ENCODE results near the gene DERA.
A peak's percentile ranks its signal among the peaks of the same experiment; 100 is the strongest.
"Not testable (repeated sequence)": the region's sequence is repeated elsewhere in the genome, so short reads cannot be mapped to it uniquely, and the experiment has no call there.

The DERA gene

DNA sequence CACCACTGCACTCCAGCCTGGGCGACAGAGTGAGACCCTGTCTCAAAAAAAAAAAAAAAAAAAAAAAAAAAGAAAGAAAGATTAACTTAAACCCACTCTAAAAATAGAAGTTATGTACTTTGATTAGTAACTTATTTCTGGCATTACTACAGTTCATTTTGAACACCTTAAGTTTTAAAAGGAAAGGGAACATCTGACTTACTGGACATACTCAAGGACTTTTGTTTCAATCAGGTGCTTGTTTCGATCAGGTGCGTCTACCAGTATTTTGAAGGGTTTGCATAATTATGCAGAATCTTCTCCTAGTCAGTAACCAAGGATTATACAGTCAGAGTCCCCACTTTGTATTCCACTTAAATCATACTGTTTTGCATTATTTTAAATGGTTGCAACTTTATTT is 105.6 kb downstream of the DERA start:
- DNase-seq, result no peak

DNA sequence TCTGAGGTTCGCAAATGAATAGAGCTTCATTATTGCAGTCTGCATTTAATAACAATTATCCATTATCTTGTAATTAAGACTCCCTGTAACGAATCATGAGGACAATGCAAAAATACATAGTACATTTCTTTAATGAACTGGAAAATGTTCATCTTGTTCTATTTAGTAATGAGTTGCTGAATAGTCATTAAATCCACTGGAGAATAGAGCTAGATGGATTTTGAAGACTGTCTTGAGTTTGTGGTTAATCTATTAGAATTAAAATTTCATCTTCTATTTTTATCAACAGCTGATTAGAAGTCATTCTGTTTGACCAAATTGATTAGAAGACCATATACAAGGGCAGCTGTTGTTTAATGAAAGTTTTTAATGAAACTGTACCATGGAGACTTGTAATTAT is 107.2 kb downstream of the DERA start:
- no peak for DNase-seq

DNA sequence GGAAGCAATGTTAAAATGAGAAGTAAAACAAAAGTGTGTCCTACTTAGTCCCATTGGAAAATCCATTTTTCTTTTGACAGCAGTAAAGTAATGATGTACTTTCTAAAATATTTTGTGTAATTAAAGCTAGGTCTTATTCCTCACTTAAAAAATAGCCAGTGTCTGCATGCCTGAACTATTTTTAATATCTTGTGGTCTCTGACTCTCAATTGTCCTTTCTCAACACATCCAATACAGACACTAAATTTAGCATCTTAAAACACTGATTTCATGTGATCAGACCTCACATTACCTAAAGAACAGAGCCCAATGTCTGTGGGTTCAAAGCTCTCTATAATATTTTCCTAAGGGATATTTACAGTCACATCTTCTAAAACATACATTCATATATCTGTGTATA is 108.0 kb downstream of the DERA start:
- no peak for DNase-seq

DNA sequence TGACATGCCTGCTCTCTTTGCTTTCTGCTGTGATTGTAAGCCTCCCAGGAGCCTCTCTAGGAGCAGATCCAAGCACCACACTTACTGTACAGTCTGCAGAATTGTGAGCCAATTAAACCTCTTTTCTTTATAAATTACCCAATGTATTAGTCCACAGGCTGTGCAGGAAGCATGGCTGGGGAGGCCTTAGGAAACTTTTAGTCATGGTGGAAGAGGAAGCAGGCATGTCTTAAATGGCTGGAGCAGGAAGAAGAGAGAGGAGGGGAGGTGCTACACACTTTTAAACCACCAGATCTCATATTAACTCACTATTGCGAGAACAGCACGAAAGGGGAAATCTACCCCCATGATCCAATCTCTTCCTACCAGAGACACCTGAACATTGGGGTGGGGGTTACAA is 108.9 kb downstream of the DERA start:
- DNase-seq, result no peak

DNA sequence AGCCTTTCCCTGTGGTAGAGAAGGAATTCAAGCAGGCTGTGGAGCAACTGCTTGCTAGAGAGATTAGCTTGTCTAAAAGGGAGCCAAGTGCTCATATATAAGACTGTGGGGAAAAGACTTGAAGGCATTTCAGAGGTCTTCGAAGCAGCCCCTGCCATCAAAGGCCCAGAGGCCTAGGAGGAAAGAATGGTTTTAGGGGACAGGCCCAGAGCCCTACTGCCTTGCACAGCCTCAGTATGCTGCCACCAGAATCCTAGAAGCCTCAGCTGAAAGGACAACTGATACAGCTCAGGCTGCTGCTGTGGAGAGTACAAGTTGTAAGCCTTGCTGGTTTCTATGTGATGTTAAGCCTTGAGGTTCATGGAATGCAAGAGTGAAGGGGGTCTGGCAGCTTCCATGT is 109.9 kb downstream of the DERA start:
- no peak for DNase-seq

DNA sequence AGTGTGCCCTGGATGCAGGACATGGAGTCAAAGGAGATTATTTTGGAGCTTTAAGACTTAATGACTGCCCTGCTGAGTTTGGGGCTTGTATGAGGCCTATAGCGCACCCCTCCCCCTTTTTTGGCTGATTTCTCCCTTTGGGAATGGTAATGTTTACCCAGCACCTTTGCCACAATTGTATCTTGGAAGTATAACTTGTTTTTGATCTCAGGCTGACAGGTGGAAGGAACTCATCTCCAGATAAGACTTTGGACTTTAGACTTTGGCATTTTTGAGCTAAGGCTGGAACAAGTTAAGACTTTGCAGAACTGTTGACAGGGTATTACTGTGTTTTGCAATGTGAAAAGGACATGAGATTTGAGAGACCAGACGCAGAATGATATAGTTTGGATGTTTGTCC is 110.5 kb downstream of the DERA start:
- DNase-seq, result no peak

DNA sequence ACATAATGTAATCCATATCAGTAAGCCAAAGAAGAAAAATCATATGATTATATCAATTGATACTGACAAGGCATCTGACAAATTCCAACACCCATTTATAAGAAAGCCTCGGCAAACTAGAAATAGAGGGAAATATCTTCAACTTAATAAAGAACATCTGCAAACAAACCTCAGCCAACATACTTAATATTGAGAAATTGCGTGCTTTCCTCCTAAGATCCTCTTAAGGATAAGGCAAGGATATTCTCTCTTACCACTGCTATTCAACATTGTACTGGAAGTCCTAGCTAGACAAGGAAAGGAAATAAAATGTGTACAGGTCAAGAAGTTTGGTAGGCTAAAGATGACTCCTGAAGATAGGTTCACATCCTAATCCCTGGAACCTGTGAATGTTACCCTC is 115.9 kb downstream of the DERA start:
- no peak for DNase-seq

DNA sequence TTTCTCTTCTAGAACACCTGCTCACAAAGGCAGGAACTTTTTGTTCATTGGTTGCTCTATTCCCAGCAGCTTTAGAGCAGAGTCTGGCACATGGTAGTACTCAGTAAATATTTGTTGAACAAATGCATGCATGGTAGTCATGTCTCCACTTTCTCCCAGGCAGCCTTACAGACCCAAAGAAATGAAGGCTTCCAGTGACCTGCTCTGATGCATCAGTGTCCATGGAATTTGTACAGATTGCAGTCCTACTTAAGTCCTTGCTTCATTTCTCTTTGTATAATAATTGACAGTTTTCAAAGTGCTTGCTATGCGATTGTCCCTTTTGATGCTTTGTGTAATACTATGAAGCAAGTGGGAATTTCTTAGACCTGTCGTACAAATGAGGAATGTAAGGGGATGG is 119.6 kb downstream of the DERA start:
- DNase-seq, result no peak

DNA sequence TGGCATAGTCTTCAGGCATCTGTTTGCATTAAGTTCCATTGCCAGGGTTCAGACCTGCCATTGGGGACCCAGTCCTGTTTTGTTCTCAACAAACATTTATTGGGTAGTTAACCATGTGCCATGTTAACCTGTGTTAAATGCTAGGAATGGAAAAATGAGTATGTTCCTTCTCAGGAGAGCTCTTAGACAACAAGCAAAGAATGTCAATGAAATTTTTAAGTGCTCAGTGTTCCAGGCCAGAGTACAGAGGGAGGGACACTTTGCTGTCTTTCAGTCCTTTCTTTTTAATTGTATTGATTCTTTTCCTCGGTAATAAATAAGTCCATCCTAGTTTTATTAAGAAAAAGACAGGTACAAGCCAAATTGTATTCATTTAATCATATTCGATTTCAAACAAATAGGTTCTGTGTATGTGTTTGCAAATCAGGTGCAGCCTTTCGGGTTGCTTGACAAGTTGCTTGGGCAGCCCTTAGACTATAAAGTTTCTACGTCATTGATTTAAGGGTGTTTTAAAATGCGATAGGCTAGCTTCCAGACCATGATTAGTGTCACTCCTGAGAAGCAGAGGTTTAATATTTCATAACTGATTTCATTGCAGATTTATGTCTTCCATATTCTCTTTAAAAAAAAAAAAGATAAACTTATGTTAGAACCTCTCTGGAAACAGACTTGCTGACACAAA is 123.1 kb downstream of the DERA start:
- peak; percentile 37 for DNase-seq

DNA sequence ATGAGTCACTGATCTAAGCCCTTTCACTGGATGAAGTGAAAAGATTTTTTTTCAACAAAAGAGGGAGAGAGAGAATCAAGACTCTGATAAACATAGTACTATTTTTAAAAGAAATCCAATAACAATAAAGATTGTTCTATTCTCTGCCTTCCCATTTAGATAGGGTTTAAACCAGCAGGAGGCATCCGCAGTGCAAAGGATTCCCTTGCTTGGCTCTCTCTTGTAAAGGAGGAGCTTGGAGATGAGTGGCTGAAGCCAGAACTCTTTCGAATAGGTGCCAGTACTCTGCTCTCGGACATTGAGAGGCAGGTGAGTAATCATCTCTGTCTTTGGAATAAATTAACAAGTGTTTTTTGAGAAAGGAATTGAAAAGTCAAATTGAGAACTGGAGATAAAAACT is 124.9 kb downstream of the DERA start:
- no peak for DNase-seq

DNA sequence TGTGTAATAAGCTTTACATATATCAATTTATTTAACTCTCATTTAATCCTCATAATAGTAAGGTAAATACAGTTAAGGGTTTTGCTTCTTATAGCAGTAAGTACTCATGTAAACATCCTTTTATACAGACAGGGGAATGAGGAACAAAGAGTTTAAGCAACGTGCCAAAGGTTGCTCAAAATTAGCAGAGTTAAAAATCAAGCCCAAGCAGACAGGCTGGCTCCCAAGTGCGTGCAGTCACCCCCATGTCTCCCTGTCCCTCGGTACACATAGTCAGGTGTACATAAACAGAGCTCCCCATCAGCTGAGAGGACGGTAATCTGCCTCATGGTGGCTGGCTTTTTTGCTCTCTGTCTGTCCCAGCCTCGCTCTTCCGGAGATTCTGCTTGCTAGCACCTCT is 126.4 kb downstream of the DERA start:
- no peak for DNase-seq

DNA sequence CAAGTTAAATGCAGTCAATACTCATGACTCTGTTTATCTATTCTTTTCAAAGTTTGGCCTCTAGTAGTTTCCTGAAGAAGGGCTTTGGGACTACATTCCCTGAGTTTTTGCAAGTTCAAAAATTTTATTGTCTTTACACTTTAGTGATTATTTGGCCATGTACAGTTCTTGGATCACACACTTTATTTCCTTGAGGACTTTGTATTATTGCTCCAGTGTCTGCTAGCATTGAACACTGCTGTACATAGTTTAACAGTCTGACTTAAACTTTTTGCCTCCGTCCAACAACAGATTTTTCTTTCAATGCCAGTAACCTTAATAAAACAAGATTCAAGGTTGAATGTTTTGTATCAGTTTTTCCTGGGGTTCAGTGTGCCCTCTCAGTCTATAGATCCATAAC is 132.3 kb downstream of the DERA start:
- DNase-seq, result no peak

DNA sequence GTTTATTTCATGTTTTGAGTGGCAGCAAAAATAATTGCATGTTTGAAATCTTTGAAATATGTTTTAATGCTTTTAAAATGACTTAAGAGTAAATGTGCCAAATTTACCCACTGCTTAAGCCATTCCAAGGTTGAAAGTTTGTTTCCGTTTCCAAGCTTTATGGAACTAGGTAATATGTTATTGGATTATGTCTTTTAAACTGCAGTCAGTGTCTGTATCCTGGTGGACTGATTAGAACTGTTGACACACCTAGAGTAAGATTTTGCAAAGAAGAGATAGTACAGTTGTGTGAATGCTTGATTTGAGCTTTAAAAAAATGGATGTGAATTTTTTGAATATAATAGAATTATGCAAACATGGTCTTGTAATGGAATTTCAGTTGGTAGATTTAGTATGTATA is 135.1 kb downstream of the DERA start:
- no peak for DNase-seq

DNA sequence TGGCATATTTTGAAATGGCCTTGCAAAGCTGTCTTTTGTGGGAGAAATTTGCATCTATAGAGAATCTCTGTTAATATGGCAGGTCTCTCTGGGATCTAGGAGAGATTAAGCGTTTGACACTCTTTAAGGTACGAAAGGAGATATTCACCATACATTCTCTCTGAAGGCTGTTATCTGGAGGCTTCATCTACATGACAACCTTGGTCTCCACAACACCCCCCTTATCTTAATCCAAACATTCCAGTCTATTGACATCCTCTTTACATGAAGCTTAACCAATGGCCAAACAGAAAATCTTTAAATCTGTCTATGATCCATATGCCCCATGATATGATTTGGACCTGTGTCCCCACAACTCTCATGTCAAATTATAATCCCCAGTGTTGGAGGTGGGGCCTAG is 137.4 kb downstream of the DERA start:
- DNase-seq, result no peak

DNA sequence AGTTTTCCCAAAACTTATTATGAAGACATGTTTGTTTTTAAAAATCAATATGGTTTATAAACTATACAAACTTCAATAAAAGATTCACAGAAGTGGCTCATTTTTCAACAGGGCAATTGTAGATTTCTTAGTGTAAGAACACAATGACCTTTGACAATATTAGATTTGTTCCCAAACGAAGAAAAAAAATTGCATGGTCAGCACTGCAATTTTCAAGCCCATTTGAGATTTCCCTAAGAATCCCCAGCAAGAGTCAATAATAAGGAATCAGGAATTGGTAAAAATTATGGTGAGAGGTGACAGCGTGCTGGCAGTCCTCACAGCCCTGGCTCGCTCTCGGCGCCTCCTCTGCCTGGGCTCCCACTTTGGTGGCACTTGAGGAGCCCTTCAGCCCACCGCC is 145.8 kb downstream of the DERA start:
- no peak for DNase-seq

DNA sequence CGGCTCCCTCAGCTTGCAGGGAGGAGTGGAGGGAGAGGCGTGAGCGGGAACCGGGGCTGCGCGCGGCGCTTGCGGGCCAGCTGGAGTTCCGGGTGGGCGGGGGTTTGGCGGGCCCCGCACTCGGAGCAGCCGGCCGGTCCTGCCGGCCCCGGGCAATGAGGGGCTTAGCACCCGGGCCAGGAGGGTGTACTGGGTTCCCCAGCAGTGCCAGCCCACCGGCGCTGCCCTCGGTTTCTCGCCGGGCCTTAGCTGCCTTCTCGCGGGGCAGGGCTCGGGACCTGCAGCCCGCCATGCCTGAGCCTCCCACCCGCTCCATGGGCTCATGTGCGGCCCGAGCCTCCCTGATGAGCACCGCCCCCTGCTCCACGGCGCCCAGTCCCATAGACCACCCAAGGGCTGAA is 146.2 kb downstream of the DERA start:
- not testable (repeated sequence) for DNase-seq

DNA sequence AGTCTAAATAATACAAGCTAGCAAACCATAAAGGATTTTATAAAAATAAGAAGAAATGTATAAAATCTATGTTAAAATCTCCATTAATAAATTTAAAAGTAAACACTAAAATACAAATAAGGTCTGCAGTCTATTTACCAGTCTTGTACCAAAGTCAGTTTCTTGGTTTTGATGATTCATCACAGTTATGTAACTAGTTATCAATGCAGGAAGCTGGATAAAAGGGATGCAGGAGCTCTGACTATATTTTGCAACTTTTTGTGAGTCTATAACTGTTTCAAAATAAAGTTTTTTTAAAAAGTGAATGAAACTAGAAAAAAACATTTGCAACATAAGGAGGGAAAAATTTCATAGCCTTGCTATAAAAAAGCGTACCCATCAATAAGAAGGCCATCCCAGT is 151.5 kb downstream of the DERA start:
- DNase-seq, result no peak

DNA sequence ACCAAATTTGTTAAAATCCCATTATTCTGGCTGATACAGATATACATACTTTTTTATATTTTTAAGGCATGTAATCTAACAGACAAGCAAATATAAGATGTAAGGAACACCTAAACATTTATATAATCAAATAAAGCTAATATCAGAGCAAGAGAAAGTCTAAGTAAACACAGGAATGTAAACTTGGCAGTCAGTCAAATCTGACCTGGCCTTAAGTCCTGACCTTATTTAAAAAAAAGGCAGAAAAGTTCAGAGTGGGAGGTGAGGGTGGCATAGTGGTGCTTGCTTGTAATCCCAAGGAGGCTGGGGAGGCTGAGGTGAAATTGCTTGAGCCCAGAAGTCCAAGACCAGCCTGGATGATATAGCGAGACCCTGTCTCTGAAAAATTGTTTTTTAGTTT is 152.6 kb downstream of the DERA start:
- DNase-seq, result no peak

DNA sequence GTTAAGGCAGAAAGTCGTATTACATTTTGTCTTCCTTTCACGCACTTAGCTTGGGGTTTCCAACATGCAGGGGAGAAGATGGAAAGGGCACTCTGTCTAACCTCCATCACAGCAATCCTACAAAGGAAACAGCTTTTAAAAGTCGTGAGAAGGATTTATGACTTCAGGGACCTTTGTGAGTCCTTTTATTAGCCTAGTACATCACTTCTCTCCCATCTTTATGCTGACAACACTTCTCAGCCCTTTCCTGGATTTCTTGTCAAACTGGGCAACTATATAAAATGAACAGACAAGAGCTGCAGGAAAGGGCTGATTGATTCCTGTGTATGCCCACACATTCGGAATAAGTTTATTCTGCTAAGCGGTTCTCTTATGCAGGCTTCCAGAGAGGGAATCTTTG is 159.0 kb downstream of the DERA start:
- DNase-seq, result no peak

DNA sequence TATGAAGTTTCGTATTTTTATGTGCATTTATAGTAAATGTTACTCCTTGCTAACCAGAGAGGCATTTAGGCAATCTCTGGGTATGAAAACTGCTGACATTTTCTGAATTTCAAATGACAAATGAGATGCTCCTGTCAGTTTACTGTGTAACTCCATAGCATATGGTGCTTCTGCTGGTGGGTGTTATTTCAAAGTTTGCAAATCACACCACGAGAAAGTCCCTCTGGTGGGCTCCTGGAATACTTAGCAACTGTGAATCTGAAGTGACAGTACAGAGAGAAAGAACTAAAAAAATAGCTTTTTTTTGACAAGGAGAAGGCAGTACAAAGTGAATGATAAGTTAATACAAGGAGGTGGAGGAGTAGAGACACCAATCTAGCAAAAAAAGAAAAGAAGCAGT is 161.5 kb downstream of the DERA start:
- DNase-seq, result no peak

DNA sequence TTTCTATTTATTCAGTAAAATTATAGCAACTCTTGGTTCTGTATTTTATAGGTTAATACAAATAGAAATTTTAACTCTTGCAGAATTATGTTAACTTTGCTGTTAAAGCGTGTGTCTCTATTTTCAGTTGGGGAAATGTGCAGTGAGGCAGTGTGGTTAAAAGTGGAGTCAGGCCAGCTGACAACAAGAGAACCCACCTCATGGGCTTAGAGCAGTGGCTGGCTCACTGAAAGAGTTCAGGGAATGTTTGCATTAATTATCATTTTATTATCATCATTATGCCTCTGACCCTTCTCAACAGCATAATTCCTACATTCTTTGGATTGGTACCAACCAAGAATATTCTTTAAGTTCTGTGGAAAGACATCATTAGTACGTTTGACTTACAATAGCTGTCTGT is 163.8 kb downstream of the DERA start:
- no peak for DNase-seq

DNA sequence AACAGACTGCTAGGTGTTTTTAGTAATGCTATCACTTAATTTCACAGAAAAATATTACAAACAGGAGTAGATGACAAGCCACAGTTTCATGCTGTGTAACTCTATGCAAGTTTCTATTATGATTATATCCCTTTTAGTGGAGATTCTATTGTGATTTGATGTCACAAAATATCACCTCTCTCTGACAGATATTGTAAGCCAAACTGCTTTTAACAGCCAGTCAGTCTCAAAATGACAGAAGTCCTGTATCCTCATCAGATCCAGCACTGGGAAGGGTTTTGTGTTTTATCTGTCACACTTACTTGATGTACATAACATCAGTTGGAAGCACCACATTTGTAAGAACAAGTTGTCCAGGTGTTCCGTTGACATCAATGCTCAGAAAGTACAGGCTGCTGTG is 164.8 kb downstream of the DERA start:
- DNase-seq, result no peak

DNA sequence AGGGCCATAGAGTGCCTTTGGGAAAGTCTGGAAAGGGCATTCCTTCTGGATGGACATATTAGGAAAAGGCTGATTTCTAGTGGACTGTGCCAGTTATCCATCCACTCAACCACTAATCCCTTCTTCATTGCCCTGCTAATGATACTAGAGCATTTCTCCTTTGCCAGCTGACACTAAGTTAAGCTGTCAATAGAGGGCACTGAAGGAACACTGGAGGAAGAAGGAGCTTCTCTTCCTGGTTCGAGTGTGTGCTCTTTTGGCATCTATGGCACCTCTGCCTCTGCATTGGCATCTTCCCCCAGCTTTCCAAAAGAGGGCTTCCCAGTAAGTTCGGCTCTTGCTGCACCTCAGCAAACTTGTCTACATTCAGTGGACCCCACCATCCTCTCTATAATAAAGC is 165.4 kb downstream of the DERA start:
- no peak for DNase-seq

DNA sequence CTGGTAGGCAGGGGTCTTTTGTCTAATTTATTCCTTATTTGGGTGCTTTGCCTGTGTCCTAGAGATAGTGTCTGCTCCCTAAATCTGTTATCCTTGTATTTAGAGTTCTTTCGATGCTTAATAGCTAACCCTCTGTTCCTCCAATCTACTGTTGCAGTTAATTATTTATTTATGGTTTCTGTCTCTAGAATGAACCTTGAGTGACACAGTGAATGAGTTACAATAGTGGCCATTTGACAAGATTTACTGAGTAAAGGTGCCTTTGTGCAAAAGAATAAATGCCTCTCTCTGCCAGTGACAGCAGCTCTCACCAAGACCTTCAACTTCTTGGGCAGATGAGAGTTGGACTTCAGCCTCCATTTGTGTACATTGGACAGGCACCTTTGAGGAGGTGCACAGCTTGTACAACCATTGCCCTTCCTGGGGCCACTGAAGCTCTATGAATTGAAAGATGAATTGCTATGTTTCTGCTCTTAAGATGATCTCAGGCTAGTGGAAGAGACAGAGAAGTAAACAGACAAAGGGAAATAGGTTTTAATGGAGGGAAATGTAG is 165.9 kb downstream of the DERA start:
- DNase-seq, result no peak

DNA sequence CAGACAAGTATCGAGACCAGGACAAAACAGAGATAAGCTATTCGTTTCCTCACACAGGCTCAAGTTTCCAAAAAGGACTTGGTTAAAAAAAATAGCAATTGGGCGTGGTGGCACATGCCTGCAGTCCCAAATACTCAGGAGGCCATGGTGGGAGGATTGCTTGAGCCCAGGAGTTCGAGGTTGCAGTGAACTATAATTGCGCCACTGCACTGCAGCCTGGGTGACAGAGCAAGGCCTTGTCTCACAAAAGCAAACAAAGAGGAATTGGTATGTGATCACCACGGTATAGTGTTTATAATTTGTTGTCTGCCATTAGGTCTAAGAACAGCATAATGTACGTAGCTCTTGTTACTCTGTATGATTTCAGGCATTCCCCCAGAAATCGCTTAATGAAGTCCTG is 175.3 kb downstream of the DERA start:
- DNase-seq, result no peak

DNA sequence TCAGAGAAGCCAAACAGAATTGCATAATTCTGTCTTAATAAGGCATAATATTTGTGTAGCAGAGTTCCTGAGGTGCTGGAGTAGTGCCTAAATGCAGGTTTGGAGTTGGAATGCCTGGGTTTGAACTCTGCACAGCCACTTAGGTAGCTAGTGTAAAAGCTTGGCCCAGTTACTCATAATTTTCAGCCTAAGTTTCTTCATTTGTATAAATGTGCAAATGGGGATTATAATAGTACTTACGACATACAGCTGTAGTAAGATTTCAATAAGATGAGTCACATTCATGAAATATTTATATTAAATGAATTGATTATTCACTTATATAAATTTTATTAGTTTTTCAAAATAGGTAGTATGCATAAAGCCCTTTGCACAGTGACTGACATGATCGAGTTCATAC is 175.8 kb downstream of the DERA start:
- no peak for DNase-seq

Data from left hindlimb (tissue), 1 donor.